HEK293 (cell line): Measurements from ENCODE around the gene MECR.

ENCODE experiments used
- CTCF ChIP-seq: fragments of 450-650 bp; formaldehyde crosslinking; IDR thresholded peaks from 2 replicates; pipeline ENCODE4 v1.5.1; 2016; ENCODE audit warnings: missing biosample characterization, missing genetic modification characterization
- TRIM28 ChIP-seq: IDR thresholded peaks from 2 replicates; pipeline ENCODE4 v1.6.1; 2011; ENCODE audit warnings: low read length, control low read depth, borderline replicate concordance
- ZBTB48 ChIP-seq: fragments of 450-650 bp; formaldehyde crosslinking; IDR thresholded peaks from 2 replicates; pipeline ENCODE4 v1.5.1; 2016; ENCODE audit warnings: missing biosample characterization, missing genetic modification characterization
- ZNF146 ChIP-seq: fragments of 450-650 bp; formaldehyde crosslinking; IDR thresholded peaks from 2 replicates; pipeline ENCODE4 v1.5.1; 2016; ENCODE audit warnings: missing biosample characterization, missing genetic modification characterization
- ZNF302 ChIP-seq: fragments of 450-650 bp; formaldehyde crosslinking; IDR thresholded peaks from 2 replicates; pipeline ENCODE4 v1.5.1; 2016; ENCODE audit warnings: missing biosample characterization, missing genetic modification characterization, low read depth
- ZNF391 ChIP-seq: fragments of 450-650 bp; formaldehyde crosslinking; IDR thresholded peaks from 2 replicates; pipeline ENCODE4 v1.5.1; 2016; ENCODE audit warnings: low read depth, missing biosample characterization, missing genetic modification characterization, borderline replicate concordance
- ZNF416 ChIP-seq: fragments of 450-650 bp; formaldehyde crosslinking; IDR thresholded peaks from 2 replicates; pipeline ENCODE4 v1.5.1; 2016; ENCODE audit warnings: missing biosample characterization, missing genetic modification characterization
- ZNF580 ChIP-seq: fragments of 450-650 bp; formaldehyde crosslinking; IDR thresholded peaks from 2 replicates; pipeline ENCODE4 v1.5.1; 2016; ENCODE audit warnings: missing biosample characterization, missing genetic modification characterization
- ZNF624 ChIP-seq: fragments of 450-650 bp; formaldehyde crosslinking; IDR thresholded peaks from 2 replicates; pipeline ENCODE4 v1.5.1; 2017; ENCODE audit warnings: missing biosample characterization, missing genetic modification characterization

- TF ChIP-seq ZNF302 (tag by site-specific recombination) (no peak), CTCF (no peak), ZNF416 (tag by site-specific recombination) (no peak), ZNF391 (tag by site-specific recombination) (no peak), ZNF580 (tag by site-specific recombination) (no peak), ZBTB48 (no peak), TRIM28 (no peak), ZNF624 (tag by site-specific recombination) (no peak), ZNF146 (tag by site-specific recombination) (no peak)
Measured at GRCh38 chr1:29278124-29278523, 47.4 kb upstream of the MECR start.
